K562 (cell line): ENCODE data around the gene NRROS. TPM values are rescaled to one million over a fixed set of nuclear protein-coding genes. Genes with fewer than 3 reads are reported as not detected.

ENCODE experiments used
- ARID3B ChIP-seq: fragments of 250-450 bp; sonication (Bioruptor Pico); IDR thresholded peaks from 2 replicates; pipeline ENCODE4 v1.4.0; 2020; ENCODE audit warnings: borderline replicate concordance
- ATF4 ChIP-seq: fragments of 450-650 bp; formaldehyde crosslinking; IDR thresholded peaks from 2 replicates; pipeline ENCODE4 v1.4.0; 2022; ENCODE audit warnings: mild to moderate bottlenecking, moderate library complexity
- CBX2 ChIP-seq: fragments of 200-600 bp; sonication (generic); IDR thresholded peaks from one replicate; pipeline ENCODE4 v1.6.1; 2012; ENCODE audit warnings: mild to moderate bottlenecking, low read length, inconsistent platforms; ENCODE audit not compliant: insufficient read depth, poor library complexity, severe bottlenecking
- CEBPG ChIP-seq, 3 experiments: fragments of 200-800 bp in 1 of 3; sonication (Bioruptor generic) in 1 of 3; sonication (generic) in 1 of 3; formaldehyde crosslinking in 1 of 3; IDR thresholded peaks in 2 of 3; conservative IDR thresholded peaks in 1 of 3; 2 replicates each; pipeline versions ENCODE4 v1.6.1 to v1.8.0; 2016 to 2022; ENCODE audit warnings: missing compliant biosample characterization in 2 of 3, missing genetic modification characterization in 2 of 3, mild to moderate bottlenecking in 1 of 3, missing genetic modification reagents in 1 of 3
- CTCF ChIP-seq, 3 experiments: IDR thresholded peaks in 2 of 3; conservative IDR thresholded peaks in 1 of 3; 2 replicates each; pipeline ENCODE4 v1.5.1; 2011 to 2012; ENCODE audit warnings: low read length in 3 of 3, mild to moderate bottlenecking in 3 of 3, control low read depth in 2 of 3, improper control_type of control experiment in 1 of 3, inconsistent platforms in 1 of 3, low read depth in 1 of 3, mixed read lengths in 1 of 3, moderate library complexity in 1 of 3; ENCODE audit not compliant: insufficient read depth in 2 of 3
- CXXC5 ChIP-seq: fragments of 250-450 bp; sonication (Bioruptor Pico); IDR thresholded peaks from 2 replicates; pipeline ENCODE4 v1.8.0; 2022; ENCODE audit warnings: inconsistent platforms, mild to moderate bottlenecking, moderate library complexity
- ELF1 ChIP-seq: fragments of 200-800 bp; sonication (Bioruptor generic); IDR thresholded peaks from 2 replicates; pipeline ENCODE4 v1.6.1; 2016; ENCODE audit warnings: missing genetic modification characterization, missing compliant biosample characterization
- ETV5 ChIP-seq: sonication (generic); formaldehyde crosslinking; IDR thresholded peaks from 2 replicates; pipeline ENCODE4 v1.4.0; 2020; ENCODE audit warnings: low read depth, mild to moderate bottlenecking, missing genetic modification reagents
- GMEB1 ChIP-seq: fragments of 250-450 bp; sonication (Bioruptor Pico); IDR thresholded peaks from 2 replicates; pipeline ENCODE4 v1.4.0; 2020; ENCODE audit warnings: mild to moderate bottlenecking
- GTF2E2 ChIP-seq: fragments of 200-800 bp; sonication (Bioruptor generic); IDR thresholded peaks from 2 replicates; pipeline ENCODE4 v1.6.1; 2016; ENCODE audit warnings: missing genetic modification characterization, missing compliant biosample characterization
- LARP7 ChIP-seq: fragments of 450-650 bp; IDR thresholded peaks from 2 replicates; pipeline ENCODE4 v1.6.1; 2016
- PTRF ChIP-seq: fragments of 450-650 bp; IDR thresholded peaks from 2 replicates; pipeline ENCODE4 v1.6.1; 2016; ENCODE audit warnings: mild to moderate bottlenecking, missing genetic modification characterization, missing compliant biosample characterization
- RBM39 ChIP-seq: fragments of 200-400 bp; formaldehyde crosslinking; optimal IDR thresholded peaks from 2 replicates; pipeline ENCODE3; 2018; ENCODE audit warnings: low read depth, low read length
- UBTF ChIP-seq, 2 experiments: IDR thresholded peaks; 2 replicates each; pipeline ENCODE4 v1.6.1; 2012; ENCODE audit warnings: improper control_type of control experiment in 2 of 2, low read depth in 2 of 2, low read length in 2 of 2, borderline replicate concordance in 1 of 2
- VEZF1 ChIP-seq: fragments of 200-800 bp; sonication (Bioruptor generic); IDR thresholded peaks from 2 replicates; pipeline ENCODE4 v1.6.1; 2017; ENCODE audit warnings: missing genetic modification characterization, missing compliant biosample characterization
- polyA plus RNA-seq, 8 experiments: library from polyadenylated mRNA; depleted of rRNA in 4 of 8; stranded (reverse) in 5 of 8; unstranded in 3 of 8; fragments of >200 nt; fragmentation: Nextera tagmentation in 2 of 8; fragmentation: Illumina TruSeq in 1 of 8; extraction: Ambion mirVana in 2 of 8; extraction: Trizol in 1 of 8; gene quantifications; 2 replicates each; pipeline versions ENCODE4 v1.2.1 to v1.2.3, GENCODE V29; 2011 to 2014; ENCODE audit warnings: inconsistent platforms in 1 of 8, missing spikeins in 1 of 8
- total RNA-seq, 7 experiments: library from RNA; depleted of rRNA in 6 of 7; stranded (reverse); fragments of >200 nt in 6 of 7; fragmentation: Illumina TruSeq in 2 of 7; extraction: Trizol in 2 of 7; gene quantifications; 2 replicates each; pipeline versions ENCODE4 v1.2.1 to v1.2.3, GENCODE V29; 2011 to 2021; ENCODE audit warnings: low replicate concordance in 1 of 7

Gene NRROS
- total and polyA plus RNA-seq, 9 of the 15 experiments (the other 6 are each of a cell fraction or from before 2014, with no cell fraction given), result 0.34 to 13.8 (median 3.8) TPM

GRCh38 chr3:196632046-196632751, 7.3 kb upstream of the NRROS start (continued):
- peak; percentile 96 for TF ChIP-seq ETV5
- TF ChIP-seq RBM39, result peak; percentile 58
- peak in 2 of 3 experiments; percentile 42 to 55; a peak in 4 of 6 replicates for TF ChIP-seq CTCF (IDR thresholded peaks at IDR 0.05 in 2 of 3, conservative IDR thresholded peaks at IDR 0.05 in 1 of 3; ENCODE audit: insufficient read depth in 2 of 3, low read depth in 1 of 3, low read length in 3 of 3)
- TF ChIP-seq VEZF1 (CRISPR knock-in tag), result peak; percentile 99
- no peak for TF ChIP-seq CEBPG (CRISPR knock-in tag; IDR thresholded peaks at IDR 0.05)
- no peak for TF ChIP-seq CEBPG (tag; conservative IDR thresholded peaks at IDR 0.05 in 1 of 2, IDR thresholded peaks at IDR 0.05 in 1 of 2)
- peak; percentile 86 for TF ChIP-seq ELF1 (tag)
- no peak for TF ChIP-seq PTRF (tag)
- no peak; the same call in 1 of the 2 replicates for TF ChIP-seq LARP7
- TF ChIP-seq UBTF (IDR thresholded peaks at IDR 0.05; ENCODE audit: borderline replicate concordance in 1 of 2, low read depth in 2 of 2, low read length in 2 of 2), result peak; percentile 70 to 90; a peak in 3 of 4 replicates
- TF ChIP-seq CBX2, result no peak
- peak; percentile 85 for TF ChIP-seq CXXC5 (CRISPR knock-in tag)
- TF ChIP-seq GTF2E2 (tag), result peak; percentile 95
- TF ChIP-seq GMEB1 (CRISPR knock-in tag), result peak; percentile 26; the same call in 1 of the 2 replicates
- TF ChIP-seq ARID3B (CRISPR knock-in tag), result no peak
- TF ChIP-seq ATF4 (CRISPR knock-in tag), result no peak
